SH-SY5Y (cell line): ENCODE data around the gene VPS26B.

Source experiments
- GATA2 ChIP-seq: IDR thresholded peaks from 2 replicates; pipeline ENCODE4 v1.6.1; 2011; ENCODE audit warnings: mild to moderate bottlenecking, low read depth, low read length
- GATA3 ChIP-seq: IDR thresholded peaks from 2 replicates; pipeline ENCODE4 v1.6.1; 2011; ENCODE audit warnings: low read depth, mild to moderate bottlenecking, low read length, moderate library complexity

DNA sequence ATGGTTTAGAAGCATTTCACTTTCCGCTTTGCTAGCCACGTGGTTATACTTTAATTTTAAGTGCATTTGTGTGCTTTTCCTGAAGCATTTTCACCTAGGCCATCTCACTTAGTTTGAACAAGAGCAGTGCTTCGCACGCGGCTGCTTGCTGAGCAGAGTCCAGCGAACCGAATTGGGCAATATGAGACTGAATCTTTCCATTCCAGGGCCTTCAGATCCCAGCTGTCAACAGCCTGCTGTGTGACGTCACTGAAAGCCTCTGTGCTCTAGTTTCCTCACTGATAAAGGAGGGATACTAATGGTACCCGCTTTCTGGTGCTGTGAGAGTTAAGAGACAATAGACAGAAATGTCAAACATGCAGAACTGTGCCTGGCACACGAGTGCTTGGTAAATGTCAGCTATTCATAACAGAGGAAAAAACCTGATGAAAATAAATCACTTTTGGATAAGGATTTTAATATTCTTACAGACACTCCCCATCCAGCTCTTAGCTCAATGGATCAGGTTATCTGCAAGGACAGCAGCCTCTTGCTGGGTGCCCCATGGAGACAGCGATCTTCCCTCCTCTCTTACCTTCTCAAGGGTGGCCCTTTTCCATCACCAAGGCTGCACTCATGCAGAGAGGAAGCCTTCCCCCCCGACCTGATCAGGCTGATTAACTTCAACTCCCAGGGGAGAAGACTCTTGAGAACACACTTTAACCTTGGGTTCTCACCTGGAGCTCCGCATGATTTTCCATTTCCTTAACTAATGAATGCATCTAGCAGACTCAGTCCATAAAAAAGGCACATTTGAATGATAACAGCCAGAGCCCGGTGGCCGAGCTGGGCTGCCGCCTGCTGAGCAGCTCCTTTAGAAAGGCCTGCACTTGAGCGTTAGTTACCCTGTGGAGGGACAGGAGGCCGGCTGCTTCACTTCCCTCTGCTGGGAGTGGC, 48.2 kb downstream of the VPS26B start:
- TF ChIP-seq GATA2, result no peak
- TF ChIP-seq GATA3, result no peak
